Neural cell (in vitro differentiated cells): Measurements from ENCODE around the gene P2RY14.

Experiments used
- EP300 ChIP-seq: fragments of 450-650 bp; conservative IDR thresholded peaks from 2 replicates; pipeline ENCODE4 v1.6.1; 2014; ENCODE audit warnings: antibody characterized with exemption, mild to moderate bottlenecking, moderate library complexity; ENCODE audit not compliant: poor library complexity, severe bottlenecking
- EZH2 ChIP-seq: fragments of 200-600, 300-800 bp; shearing (Covaris generic), sonication (generic); IDR thresholded peaks from 2 replicates; pipeline ENCODE4 v1.6.1; 2014; ENCODE audit warnings: antibody characterized with exemption, low read length, borderline replicate concordance, mild to moderate bottlenecking; ENCODE audit not compliant: insufficient read depth, poor library complexity, severe bottlenecking
- POLR2AphosphoS5 ChIP-seq: IDR thresholded peaks from 2 replicates; pipeline ENCODE4 v1.6.1; 2012
- RAD21 ChIP-seq: fragments of 450-650 bp; conservative IDR thresholded peaks from 2 replicates; pipeline ENCODE4 v1.6.1; 2014; ENCODE audit warnings: antibody characterized with exemption, mild to moderate bottlenecking, moderate library complexity
- TAF1 ChIP-seq: IDR thresholded peaks from 2 replicates; pipeline ENCODE4 v1.6.1; 2012; ENCODE audit warnings: low read depth
- TF ChIP-seq, protein P1 (sequence below): fragments of 450-650 bp; IDR thresholded peaks from 2 replicates; pipeline ENCODE4 v1.5.1; 2014; ENCODE audit warnings: antibody characterized with exemption, mild to moderate bottlenecking, moderate library complexity; ENCODE audit not compliant: poor library complexity, severe bottlenecking

DNA sequence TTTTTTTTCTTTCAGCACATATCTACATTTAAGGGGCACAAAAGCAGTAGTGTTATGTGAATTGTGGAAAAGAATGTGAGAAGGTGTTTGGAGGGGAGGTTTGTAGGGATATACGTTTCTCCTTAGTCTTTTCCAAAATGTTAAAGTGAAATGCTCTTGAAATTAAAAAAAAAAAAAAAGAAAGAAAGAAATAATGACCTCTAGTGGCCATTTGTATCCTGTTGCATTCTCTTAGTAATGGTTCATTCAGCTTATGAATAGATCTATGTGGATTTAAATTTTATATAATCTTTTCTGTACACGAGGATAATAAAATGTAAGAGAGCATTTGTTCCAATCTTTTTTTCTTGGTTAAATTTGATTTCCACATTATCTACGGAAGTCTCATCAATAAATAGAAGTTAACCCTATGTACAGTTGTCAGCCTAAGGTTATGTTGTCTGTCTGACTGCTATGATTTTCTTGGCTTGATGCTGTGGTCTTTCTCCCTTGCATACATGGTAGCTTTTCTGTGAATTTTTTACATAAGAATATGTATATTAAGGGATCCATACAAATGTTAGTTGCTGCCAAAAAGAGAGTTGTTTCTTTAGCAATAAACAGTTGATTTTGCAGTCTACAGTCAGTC lies 49.3 kb upstream of the P2RY14 start:
- TF ChIP-seq, protein P1, sequence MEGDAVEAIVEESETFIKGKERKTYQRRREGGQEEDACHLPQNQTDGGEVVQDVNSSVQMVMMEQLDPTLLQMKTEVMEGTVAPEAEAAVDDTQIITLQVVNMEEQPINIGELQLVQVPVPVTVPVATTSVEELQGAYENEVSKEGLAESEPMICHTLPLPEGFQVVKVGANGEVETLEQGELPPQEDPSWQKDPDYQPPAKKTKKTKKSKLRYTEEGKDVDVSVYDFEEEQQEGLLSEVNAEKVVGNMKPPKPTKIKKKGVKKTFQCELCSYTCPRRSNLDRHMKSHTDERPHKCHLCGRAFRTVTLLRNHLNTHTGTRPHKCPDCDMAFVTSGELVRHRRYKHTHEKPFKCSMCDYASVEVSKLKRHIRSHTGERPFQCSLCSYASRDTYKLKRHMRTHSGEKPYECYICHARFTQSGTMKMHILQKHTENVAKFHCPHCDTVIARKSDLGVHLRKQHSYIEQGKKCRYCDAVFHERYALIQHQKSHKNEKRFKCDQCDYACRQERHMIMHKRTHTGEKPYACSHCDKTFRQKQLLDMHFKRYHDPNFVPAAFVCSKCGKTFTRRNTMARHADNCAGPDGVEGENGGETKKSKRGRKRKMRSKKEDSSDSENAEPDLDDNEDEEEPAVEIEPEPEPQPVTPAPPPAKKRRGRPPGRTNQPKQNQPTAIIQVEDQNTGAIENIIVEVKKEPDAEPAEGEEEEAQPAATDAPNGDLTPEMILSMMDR, result peak; percentile 53
- TF ChIP-seq POLR2AphosphoS5, result no peak
- no peak for TF ChIP-seq TAF1
- TF ChIP-seq EP300, result no peak
- no peak for TF ChIP-seq EZH2
- no peak for TF ChIP-seq RAD21
